OCI-LY1 (cell line): ENCODE data around the gene VTI1A.

ENCODE experiments used
- EZH2 ChIP-seq: fragments of 200-600 bp; sonication (generic), shearing (Covaris generic); IDR thresholded peaks from 2 replicates; pipeline ENCODE4 v1.8.0; 2017; ENCODE audit warnings: borderline replicate concordance, mixed run types, mild to moderate bottlenecking, antibody characterized with exemption, low read length, moderate library complexity, mixed read lengths
- TF ChIP-seq, protein P1 (sequence below): fragments of 200-600 bp; sonication (generic), shearing (Covaris generic); IDR thresholded peaks from 2 replicates; pipeline ENCODE4 v1.5.1; 2017; ENCODE audit warnings: mild to moderate bottlenecking, antibody characterized with exemption, low read length, moderate library complexity, mixed read lengths

DNA sequence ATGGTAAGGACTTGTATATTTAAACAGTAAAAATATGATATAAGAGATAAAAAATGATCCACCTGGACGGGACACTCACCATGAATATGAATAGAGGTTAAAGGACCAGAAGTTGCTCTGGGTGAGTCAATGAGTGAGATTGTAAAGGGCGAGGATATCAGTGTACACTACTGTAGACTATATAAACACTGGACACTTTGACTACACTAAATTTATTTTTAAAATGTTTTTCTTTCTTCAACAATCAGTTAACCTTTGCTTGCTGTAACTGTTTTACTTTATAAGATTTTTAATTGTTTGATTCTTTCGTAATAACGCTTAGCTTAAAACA is 202.8 kb downstream of the VTI1A start:
- TF ChIP-seq, protein P1, sequence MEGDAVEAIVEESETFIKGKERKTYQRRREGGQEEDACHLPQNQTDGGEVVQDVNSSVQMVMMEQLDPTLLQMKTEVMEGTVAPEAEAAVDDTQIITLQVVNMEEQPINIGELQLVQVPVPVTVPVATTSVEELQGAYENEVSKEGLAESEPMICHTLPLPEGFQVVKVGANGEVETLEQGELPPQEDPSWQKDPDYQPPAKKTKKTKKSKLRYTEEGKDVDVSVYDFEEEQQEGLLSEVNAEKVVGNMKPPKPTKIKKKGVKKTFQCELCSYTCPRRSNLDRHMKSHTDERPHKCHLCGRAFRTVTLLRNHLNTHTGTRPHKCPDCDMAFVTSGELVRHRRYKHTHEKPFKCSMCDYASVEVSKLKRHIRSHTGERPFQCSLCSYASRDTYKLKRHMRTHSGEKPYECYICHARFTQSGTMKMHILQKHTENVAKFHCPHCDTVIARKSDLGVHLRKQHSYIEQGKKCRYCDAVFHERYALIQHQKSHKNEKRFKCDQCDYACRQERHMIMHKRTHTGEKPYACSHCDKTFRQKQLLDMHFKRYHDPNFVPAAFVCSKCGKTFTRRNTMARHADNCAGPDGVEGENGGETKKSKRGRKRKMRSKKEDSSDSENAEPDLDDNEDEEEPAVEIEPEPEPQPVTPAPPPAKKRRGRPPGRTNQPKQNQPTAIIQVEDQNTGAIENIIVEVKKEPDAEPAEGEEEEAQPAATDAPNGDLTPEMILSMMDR, result no peak
- no peak for TF ChIP-seq EZH2
